ENCODE results near the gene CHTF8.

The CHTF8 gene

DNA sequence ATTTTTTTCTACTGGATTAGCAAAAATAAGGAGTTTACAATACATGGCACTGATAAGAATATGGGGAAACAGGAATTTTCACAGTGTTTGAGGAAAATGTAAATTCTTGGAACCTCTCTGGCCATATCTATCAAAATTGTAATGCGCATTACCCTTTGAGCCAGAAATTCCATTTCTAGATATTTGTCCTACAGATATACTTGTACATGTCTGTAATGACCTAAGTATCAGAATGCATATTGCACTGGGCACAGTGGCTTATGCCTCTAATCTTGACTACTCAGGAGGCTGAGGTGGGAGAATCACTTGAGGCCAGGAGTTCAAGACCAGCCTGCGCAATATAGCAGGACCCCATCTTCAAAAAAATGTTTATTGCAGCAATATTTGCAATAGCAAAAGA lies 52.7 kb downstream of the CHTF8 start:
- DNase-seq, result no peak

DNA sequence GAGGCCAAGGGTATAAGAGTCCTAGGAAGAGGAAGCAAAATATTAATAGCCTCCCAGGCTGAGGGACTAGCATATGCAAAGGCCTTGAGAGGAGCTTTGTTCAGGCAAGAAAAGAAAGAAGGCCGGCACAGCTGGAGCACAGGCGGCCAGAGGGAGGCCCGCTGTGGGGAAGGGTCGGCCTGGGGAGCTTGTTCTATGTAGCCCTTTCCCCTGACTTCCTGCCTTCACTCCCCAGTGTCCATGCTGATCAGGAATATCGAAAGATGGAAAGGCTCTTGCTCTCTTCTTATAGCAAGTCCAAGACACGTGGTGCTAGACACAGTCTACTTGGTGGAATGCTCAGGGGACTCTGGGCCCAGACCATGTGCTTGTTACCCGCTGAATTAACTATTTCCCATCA lies 54.3 kb downstream of the CHTF8 start:
- no peak for DNase-seq

GRCh38 chr16:69077251-69077650 lies 55.1 kb downstream of the CHTF8 start:
- no peak for DNase-seq

GRCh38 chr16:69073181-69073702 lies 59.1 kb downstream of the CHTF8 start:
- peak; percentile 53 for DNase-seq

GRCh38 chr16:69072640-69072974 lies 59.8 kb downstream of the CHTF8 start:
- no peak for DNase-seq

- no peak for DNase-seq
Measured at GRCh38 chr16:69071036-69071435, 61.4 kb downstream of the CHTF8 start.

- DNase-seq, result no peak
Measured at GRCh38 chr16:69069504-69069903, 62.9 kb downstream of the CHTF8 start.
